Activated naive CD8-positive, alpha-beta T cell treated with anti-CD3 and anti-CD28 coated beads, Interleukin-2, amount 50 U/mL, for 16 hours (primary cell): Measurements from ENCODE around the gene MTX2.
"Not testable (repeated sequence)": the region's sequence is repeated elsewhere in the genome, so short reads cannot be mapped to it uniquely, and the experiment has no call there.

Experiments used
- DNase-seq: peaks from one replicate; pipeline ENCODE4 v3.0.0-alpha.2; 2020; ENCODE audit warnings: low read depth, low spot score

MTX2 gene

DNA sequence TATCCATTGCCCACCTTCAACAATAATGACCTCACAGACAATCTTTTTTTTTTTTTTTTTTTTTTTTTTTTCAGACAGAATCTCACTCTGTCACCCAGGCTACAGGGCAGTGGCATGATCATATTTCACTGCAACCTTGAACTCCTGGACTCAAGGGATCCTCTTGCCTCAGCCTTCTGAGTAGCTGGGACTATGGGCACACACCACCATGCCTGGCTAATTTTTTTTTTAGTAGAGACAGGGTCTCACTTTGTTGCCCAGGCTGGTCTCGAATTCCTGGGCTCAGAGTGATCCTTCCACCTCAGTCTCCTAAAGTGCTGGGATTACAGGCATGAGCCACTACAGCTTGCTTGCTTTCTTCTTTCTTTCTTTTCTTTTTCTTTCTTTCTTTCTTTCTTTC lies 103.9 kb downstream of the MTX2 start:
- not testable (repeated sequence) for DNase-seq

DNA sequence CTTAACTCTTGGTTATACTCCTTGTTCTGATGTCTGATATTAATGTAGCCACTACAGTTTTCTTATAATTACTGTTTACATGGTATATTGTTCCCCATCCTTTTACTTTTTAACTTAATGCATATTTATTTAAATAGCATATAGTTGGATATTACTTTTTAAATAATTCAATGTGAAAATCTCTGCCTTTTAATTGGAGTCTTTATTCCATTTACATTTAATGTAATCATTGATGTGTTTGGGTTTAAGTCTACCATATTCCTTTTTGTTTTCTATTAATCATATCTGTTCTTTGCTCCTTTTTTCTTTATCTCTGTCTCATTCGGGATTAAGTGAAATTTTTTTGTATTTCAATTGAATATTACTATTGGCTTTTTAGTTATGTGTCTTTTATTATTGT lies 109.1 kb downstream of the MTX2 start:
- no peak for DNase-seq

DNA sequence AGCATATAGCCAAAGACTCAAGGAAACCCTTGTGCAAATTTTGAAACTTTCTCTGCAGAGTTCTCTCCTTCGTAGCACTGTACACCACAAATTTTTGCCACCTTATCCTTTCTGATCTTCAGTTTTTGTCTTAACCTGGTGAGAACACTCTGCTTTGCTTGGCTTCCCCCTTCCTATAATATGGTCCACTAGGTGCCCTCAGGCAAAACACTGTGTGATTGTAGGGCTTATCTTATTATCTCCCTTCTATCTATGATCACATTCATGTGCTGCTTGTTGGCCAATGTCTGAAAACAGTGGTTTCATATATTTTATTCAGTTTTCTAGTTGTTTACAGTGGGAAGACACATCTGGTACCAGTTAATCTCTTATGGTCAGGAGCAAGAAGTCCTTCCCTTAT lies 111.1 kb downstream of the MTX2 start:
- DNase-seq: no peak

DNA sequence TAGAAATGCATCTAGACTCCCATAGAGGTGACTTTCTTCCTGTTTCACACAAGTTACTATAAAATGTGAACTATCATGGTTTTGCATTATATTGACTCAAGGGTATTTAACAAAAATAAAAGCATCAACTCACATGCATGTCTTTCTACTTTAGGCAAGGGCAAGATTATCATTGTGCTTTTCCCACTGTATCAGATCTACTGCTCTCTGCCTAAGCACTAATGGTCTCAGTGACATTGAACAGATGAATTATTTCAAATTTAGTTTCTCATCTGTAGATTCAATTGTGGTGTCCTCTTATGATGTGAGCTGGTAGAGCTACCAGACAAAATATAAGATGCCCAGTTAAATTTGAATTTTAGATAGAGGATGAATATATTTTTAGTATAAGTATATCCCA lies 113.9 kb downstream of the MTX2 start:
- DNase-seq: no peak

DNA sequence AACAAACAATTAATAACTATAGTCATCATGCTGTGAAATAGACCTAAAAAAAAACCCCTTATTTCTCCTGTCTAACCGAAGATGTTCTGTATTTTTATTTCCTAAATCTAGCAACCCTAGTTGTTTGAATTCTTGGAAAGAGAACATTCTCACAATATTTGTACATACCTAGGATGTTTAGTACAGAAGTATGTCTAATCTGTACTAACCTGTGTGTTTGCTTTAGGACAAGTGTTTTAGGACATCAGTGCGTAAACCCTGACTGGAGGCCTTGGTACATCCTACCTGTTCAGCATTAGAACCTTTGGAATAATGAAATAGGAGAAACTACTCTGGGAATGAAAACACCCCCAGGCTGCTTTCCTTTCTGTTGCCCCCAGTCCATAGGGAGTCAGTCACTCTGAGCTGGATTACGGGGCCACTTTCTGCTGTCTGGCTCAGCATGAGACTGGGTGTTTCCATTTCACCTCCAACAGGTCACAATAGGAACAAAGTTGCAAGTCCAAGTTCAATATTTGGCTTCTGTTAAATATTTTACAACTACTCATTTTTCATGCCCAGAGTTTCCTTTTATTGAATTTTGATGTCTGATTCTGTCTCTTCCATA lies 114.7 kb downstream of the MTX2 start:
- no peak for DNase-seq

DNA sequence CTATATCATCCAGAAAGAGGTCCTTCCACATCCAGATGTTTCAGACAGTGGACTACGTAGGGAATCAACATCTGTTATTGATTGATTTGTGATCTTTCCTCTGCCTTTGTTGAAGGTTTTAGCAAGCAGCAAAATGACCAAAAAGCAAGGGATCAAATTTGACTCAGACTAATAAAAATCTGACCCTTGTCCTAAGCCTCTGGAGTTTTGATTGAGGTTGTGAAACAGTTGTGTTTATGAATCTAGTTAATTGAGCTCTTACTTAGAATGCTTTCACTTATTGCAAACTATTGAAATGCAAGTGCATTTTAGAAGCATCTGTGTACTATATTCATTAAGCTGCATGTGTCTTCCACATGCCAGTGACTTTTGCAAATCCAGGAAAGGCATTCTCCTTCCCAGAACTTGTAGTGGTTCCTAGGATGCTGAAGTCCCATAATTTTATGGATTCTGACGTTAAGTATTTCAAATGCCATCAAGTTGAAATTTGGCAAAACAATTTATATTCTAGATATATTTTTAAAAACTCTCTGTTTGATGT lies 116.0 kb downstream of the MTX2 start:
- no peak for DNase-seq

DNA sequence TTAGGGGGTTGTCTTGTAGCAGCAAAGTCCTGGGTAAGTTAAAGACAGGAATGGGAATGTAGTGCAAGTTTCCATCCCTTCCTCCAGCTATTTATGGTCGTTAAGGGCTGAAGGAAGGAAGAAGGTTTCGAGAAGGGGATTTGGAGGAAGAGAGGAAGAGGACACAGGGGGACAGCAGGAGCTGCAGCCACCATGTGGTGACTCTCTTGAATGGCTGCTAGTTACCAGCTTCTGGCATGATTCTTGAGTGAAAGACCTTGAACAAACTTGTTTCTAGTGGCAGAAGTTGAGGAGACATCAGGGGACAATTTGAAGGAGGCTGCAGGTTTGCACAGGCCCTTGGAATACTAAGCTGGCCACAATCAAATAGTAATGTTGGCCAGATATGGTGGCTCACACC lies 116.6 kb downstream of the MTX2 start:
- DNase-seq: no peak
